OCI-LY7 (cell line): ENCODE measurements around the gene AP3M1.

ENCODE experiments used
- CTCF ChIP-seq: fragments of 200-600 bp; sonication (generic); conservative IDR thresholded peaks from 2 replicates; pipeline ENCODE4 v1.5.1; 2014; ENCODE audit warnings: mild to moderate bottlenecking, antibody characterized with exemption, low read length, moderate library complexity, mixed read lengths
- EZH2phosphoT487 ChIP-seq: fragments of 200-600 bp; sonication (generic); IDR thresholded peaks from 2 replicates; pipeline ENCODE4 v1.6.1; 2018; ENCODE audit warnings: low read depth, borderline replicate concordance, mild to moderate bottlenecking, mixed run types, antibody characterized with exemption, low read length, moderate library complexity, mixed read lengths

DNA sequence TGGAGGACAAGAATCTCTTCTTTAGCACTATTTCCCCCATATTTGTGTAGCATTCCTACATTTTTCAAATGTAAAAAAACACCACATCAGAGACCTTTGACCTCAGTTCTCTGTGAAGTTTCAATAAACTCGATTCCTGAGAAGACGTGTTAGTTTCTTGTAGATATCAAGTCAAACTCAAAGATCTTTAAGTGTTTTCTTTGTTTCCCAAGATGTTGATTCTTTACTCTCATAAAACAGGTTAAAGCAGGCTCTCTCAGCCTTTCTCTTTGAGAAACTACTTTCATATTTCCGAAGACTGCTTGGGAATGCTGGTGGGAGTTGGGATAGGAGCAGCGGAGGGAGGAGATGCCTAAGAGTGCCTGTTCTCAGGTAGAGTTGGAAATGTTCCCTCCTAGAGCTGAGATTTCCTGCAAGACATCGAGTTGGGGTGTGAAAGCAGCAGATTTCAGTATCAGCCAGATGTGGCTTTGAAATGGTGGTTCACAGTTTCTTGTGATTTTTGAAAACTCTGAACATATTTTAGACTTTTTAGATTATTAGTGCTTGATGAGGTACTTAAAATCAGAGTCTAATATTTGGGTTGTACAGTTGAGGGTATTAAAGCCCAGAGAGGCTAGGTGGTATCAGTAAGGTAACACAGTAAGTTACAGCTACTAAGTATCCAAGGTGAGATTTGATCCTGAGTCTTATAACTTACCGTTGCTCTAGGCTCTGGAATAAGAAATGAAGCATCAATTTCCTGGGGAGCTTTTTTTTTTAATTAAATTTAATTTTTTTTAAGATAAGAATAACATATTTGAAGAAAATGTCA lies 14.3 kb upstream of the AP3M1 start:
- no peak for TF ChIP-seq CTCF
- TF ChIP-seq EZH2phosphoT487 = no peak
